ENCODE data around the gene GP1BB. TPM values are rescaled to one million over a fixed set of nuclear protein-coding genes. Genes with fewer than 3 reads are reported as not detected.

The GP1BB gene
- total and polyA plus RNA-seq, 10 of the 15 experiments (the other 5 are each of a cell fraction or from before 2014, with no cell fraction given) = 0.05 to 0.28 (median 0.28) TPM; not detected in 7

DNA sequence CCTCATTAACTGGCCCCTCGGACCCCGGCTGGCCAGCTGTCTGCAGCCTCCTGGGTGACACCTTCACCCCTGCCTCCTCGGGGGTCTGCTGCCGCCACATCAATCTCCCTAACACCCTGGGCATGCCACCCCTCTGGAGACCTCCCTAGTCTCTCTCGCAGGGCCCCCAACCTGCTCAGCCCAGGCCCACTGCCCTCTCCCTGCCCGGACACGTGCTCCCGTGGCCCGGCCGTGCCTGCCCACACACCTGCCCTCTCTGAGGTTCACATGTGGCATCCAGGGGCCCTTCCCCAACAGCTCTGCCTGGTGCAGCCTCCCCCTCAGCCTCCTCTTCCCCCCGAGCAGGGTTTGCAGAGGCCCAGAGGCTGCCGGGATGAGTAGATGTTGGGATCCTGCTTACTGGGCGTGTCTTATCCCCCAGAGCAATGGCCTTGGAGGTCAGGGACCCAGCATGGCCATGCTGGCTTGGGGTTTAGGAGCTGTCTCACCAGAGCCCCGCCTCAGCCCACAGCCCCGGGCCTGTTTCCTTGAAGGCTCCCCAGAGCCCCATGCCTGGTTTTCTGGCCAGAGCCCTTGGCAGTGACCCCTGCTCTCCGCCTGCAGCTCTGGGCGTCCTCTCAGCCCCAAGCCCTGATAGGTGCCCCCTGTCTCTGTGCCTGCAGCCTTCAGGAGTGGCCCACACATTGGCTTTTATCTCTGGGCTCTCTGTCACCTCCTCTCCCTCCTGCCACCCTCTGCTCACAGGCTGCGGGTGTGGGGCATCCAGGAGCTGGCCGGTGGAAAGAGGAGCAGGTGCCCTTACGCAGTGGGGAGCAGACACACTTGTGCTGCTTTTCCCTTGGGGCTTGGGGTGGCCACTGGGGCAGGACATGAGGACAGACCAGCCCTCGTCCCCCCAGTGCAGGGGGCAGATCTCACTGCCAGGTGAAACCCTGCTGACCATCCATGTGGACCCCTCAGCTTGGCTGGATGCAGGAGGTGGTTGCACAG lies 34.7 kb upstream of the GP1BB start:
- Histone ChIP-seq H3K4me1 (ENCODE audit: control insufficient read depth, insufficient read depth, low read length) (no peaks in the 10 kb centered on the region), H2AFZ (ENCODE audit: control insufficient read depth, low read depth, low read length) (no peak overlapping the region), H3K4me3 (no peak overlapping the region), H3K27me3 (replicated peaks in 1 of 2; ENCODE audit: control insufficient read depth in 2 of 2, insufficient read depth in 2 of 2, low read length in 1 of 2) (no peaks in the 10 kb centered on the region; a peak in 1 of 4 replicates), H3K27ac (ENCODE audit: control insufficient read depth, insufficient read depth) (no peak overlapping the region), H3K9me3 (replicated peaks; ENCODE audit: control insufficient read depth, insufficient read depth, low read length) (no peaks in the 10 kb centered on the region), H3K4me2 (ENCODE audit: control insufficient read depth, insufficient read depth) (no peak overlapping the region), H3K36me3 (ENCODE audit: control insufficient read depth in 2 of 2, insufficient read depth in 2 of 2, low read length in 1 of 2) (no peaks in the 10 kb centered on the region), H3K79me2 (ENCODE audit: control insufficient read depth, insufficient read depth, low read length) (no peaks in the 10 kb centered on the region), H4K20me1 (ENCODE audit: control insufficient read depth, insufficient read depth) (no peaks in the 10 kb centered on the region), H3K9ac (ENCODE audit: control insufficient read depth, insufficient read depth, low read length) (no peak overlapping the region)
- ATAC-seq = no peak
- ChIA-PET POLR2A (no interaction called here), SMC1A (ENCODE audit: uncharacterized antibody, unreplicated experiment) (no interaction called here), RAD21 (ENCODE audit: unreplicated experiment) (no interaction called here), CTCF (no interaction called here)
- 32% methylated on average over 21 of the region's 21 CpGs for WGBS (ENCODE audit: insufficient coverage, insufficient replicate concordance, low lambda C conversion rate, missing lambda C conversion rate)
- TF ChIP-seq, protein P1, sequence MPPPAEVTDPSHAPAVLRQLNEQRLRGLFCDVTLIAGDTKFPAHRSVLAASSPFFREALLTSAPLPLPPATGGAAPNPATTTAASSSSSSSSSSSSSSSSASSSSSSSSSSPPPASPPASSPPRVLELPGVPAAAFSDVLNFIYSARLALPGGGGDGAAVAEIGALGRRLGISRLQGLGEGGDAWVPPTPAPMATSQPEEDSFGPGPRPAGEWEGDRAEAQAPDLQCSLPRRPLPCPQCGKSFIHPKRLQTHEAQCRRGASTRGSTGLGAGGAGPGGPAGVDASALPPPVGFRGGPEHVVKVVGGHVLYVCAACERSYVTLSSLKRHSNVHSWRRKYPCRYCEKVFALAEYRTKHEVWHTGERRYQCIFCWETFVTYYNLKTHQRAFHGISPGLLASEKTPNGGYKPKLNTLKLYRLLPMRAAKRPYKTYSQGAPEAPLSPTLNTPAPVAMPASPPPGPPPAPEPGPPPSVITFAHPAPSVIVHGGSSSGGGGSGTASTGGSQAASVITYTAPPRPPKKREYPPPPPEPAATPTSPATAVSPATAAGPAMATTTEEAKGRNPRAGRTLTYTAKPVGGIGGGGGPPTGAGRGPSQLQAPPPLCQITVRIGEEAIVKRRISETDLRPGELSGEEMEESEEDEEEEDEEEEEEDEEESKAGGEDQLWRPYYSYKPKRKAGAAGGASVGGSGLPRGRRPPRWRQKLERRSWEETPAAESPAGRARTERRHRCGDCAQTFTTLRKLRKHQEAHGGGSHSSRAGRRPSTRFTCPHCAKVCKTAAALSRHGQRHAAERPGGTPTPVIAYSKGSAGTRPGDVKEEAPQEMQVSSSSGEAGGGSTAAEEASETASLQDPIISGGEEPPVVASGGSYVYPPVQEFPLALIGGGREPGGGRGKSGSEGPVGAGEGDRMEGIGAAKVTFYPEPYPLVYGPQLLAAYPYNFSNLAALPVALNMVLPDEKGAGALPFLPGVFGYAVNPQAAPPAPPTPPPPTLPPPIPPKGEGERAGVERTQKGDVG (CRISPR knock-in tag; IDR thresholded peaks at IDR 0.05) = no peak
- no peak for TF ChIP-seq RAD51 (IDR thresholded peaks at IDR 0.05)
- TF ChIP-seq TCF3 (IDR thresholded peaks at IDR 0.05; ENCODE audit: borderline replicate concordance, insufficient read depth, low read depth, low read length) = no peak
- no peak for TF ChIP-seq MLLT1 (IDR thresholded peaks at IDR 0.05)
- no peak for TF ChIP-seq HDAC6 (IDR thresholded peaks at IDR 0.05; ENCODE audit: unreplicated experiment)
- in situ Hi-C loops (cut with MboI) = no loop called here
- FAIRE-seq = no peak
- BruUV-seq (replicated peaks) = no TSS peak
- DNase-seq (ENCODE audit: low read depth, low spot score) = no peak
- intact Hi-C loops (cut with micrococcal nuclease; ENCODE audit: unreplicated experiment) = no loop called here
